ENCODE measurements around the gene AR. TPM values are rescaled to one million over a fixed set of nuclear protein-coding genes. Genes with fewer than 3 reads are reported as not detected.

Gene AR
- total RNA-seq, 1 experiment from 2014 or later = 14.8 TPM

- no peaks in the 10 kb centered on the region for H3K36me3 ChIP-seq
- no peaks in the 10 kb centered on the region for H3K9me3 ChIP-seq (replicated peaks)
- no peak for DNase-seq (ENCODE audit: low read depth in 1 of 2, low spot score in 2 of 2)
- H3K4me1 ChIP-seq (replicated peaks) = peaks cover 11% of the 10 kb centered on the region
- no peak overlapping the region for H3K27ac ChIP-seq
- H3K27me3 ChIP-seq (replicated peaks) = no peaks in the 10 kb centered on the region
- no peak overlapping the region for H3K4me3 ChIP-seq
These were observed 44.3 kb downstream of the AR start for GRCh38 chrX:67587946-67588624.

DNA sequence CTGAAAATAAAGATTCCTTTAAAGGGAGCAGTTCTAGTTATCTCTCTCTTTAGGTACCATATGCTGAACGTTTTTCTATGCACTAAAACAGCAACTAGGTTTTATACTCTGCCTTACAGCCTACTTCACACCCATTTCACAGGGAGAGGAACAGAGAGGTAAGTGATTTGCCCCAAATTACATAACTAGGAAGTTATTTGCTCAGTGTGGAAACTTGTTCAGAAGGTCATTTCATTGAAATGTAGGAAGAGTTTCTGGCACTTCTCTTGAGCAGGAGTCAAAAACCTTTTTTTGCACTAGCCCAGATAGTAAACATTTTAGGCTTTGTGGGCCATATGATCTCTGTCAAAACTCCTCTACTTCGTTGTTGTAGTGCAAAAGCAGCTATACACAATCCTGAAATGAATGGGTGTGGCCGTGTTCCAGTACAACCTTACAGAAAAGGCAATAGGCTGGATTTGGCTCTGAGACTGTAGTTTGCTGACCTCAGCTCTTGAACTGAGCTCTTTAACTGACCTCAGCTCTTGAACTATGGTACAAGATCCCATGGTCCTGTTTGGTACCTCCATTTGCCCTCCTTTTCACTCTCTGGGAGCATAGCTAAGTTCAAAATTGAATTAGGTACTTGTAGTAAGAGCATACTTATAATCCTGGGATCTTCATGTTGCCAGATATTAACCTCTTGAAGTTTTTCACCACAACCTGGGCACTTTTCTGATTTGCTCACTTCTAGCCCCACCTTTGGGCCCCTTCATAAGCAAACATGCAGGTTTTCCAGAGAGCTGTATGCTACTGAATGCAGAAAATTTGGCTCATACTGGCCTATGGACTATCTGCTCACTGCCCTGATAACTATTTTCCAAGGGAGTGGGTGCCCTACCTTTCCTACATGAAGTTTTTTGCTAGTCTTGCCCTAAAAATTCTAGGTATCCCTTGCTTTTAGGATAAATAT lies 53.3 kb downstream of the AR start:
- H3K4me1 ChIP-seq (replicated peaks) = peaks cover 10% of the 10 kb centered on the region
- no peak overlapping the region for H3K27ac ChIP-seq
- no peaks in the 10 kb centered on the region for H3K36me3 ChIP-seq
- no peaks in the 10 kb centered on the region for H3K9me3 ChIP-seq (replicated peaks)
- no peak for DNase-seq (ENCODE audit: low read depth in 1 of 2, low spot score in 2 of 2)
- H3K27me3 ChIP-seq (replicated peaks) = no peaks in the 10 kb centered on the region
- H3K4me3 ChIP-seq = no peak overlapping the region

DNA sequence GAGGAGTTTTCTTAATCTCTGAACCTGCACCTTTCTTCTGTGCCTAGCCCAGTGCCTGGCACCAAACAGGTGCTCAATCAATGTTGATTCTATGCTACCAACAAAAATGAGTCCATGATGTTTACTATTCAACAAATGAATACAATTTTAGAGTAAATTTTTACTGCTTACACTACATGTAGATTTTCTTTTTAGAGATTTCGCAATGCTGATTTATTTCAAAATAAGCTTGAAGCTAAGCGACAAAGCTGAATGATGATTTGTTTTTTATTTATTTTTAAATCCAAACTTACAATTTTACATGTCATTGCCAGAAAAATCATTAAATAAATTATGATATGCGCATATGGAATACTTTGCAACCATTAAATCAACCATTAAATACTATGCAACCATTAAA lies 55.7 kb downstream of the AR start:
- DNase-seq (ENCODE audit: low read depth in 1 of 2, low spot score in 2 of 2) = no peak
- H3K27me3 ChIP-seq (replicated peaks) = no peaks in the 10 kb centered on the region
- H3K4me1 ChIP-seq (replicated peaks) = peaks cover 34% of the 10 kb centered on the region
- no peaks in the 10 kb centered on the region for H3K9me3 ChIP-seq (replicated peaks)
- H3K36me3 ChIP-seq = no peaks in the 10 kb centered on the region
- H3K4me3 ChIP-seq = no peak overlapping the region
- no peak overlapping the region for H3K27ac ChIP-seq

GRCh38 chrX:67601771-67602170 lies 58.0 kb downstream of the AR start:
- Histone ChIP-seq H3K4me3 (no peak overlapping the region), H3K4me1 (replicated peaks) (peaks cover 54% of the 10 kb centered on the region), H3K27me3 (replicated peaks) (no peaks in the 10 kb centered on the region), H3K27ac (peak overlapping the region; percentile 38), H3K9me3 (replicated peaks) (no peaks in the 10 kb centered on the region), H3K36me3 (no peaks in the 10 kb centered on the region)
- DNase-seq (ENCODE audit: low read depth in 1 of 2, low spot score in 2 of 2) = no peak

DNA sequence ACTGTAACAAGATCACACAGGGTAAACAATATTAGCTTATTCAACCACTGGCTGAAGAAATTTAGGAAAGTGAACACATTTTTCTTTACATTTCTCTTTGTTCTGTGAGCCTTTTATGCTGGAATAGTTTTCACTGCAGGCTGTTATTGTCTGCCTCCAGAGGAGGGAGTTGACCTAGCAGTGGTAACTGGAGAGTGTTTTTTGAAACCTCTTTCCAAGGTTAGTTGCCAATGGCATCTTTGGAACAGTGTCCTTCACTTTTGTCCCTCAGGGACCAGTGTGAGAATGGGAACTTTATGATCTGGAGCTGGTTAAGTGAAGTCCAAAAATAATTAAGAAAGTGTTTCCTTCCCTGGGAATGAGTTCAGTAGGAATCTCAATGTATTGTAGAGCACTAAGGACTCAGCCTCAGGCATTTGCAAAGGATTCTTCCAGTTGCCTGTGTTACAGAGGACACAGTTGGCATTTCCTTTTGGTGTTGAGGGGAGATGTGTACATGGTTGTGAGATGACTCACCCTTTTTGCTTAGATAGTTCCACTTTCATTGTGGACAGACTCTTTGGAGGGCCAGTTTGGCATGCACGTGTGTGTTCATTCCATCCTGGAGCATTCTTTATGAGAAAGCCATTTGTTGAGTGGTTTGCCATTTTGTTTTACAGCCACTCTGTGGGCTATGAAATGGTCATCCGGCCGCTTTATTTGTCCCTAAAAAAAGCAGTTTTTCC lies 61.3 kb downstream of the AR start:
- peak overlapping the region; percentile 96 for H3K27ac ChIP-seq
- H3K36me3 ChIP-seq = no peaks in the 10 kb centered on the region
- no peaks in the 10 kb centered on the region for H3K27me3 ChIP-seq (replicated peaks)
- H3K9me3 ChIP-seq (replicated peaks) = no peaks in the 10 kb centered on the region
- DNase-seq (ENCODE audit: low read depth in 1 of 2, low spot score in 2 of 2) = peak; percentile 80 to 90
- H3K4me1 ChIP-seq (replicated peaks) = peaks cover 71% of the 10 kb centered on the region
- no peak overlapping the region for H3K4me3 ChIP-seq

GRCh38 chrX:67607466-67607865 lies 63.6 kb downstream of the AR start:
- Histone ChIP-seq H3K27ac (peak overlapping the region; percentile 80), H3K36me3 (no peaks in the 10 kb centered on the region), H3K9me3 (replicated peaks) (no peaks in the 10 kb centered on the region), H3K4me1 (replicated peaks) (peaks cover 71% of the 10 kb centered on the region), H3K4me3 (no peak overlapping the region), H3K27me3 (replicated peaks) (no peaks in the 10 kb centered on the region)
- peak in 1 of 2 experiments; percentile 49 for DNase-seq (ENCODE audit: low read depth in 1 of 2, low spot score in 2 of 2)

DNA sequence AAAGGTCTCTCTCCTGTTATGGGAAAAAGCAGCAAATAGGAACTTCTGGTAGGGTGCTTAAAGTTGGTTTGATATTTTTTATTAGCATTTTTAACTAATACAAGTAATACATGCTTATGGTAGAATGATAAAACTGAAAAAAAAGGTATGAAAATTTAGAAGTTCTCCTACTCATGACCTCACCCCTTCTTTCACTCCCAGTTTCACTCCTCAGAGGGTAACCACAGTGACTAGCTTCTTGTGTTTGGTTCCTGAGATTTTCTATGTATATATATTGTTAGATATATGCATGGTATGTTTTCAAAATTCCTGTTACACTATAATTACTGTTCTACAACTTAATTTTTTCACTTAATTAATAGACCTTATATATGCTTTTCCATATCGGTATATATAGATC lies 66.5 kb downstream of the AR start:
- no peak overlapping the region for H3K4me3 ChIP-seq
- no peak for DNase-seq (ENCODE audit: low read depth in 1 of 2, low spot score in 2 of 2)
- no peaks in the 10 kb centered on the region for H3K36me3 ChIP-seq
- no peaks in the 10 kb centered on the region for H3K27me3 ChIP-seq (replicated peaks)
- peaks cover 68% of the 10 kb centered on the region for H3K4me1 ChIP-seq (replicated peaks)
- no peak overlapping the region for H3K27ac ChIP-seq
- no peaks in the 10 kb centered on the region for H3K9me3 ChIP-seq (replicated peaks)

DNA sequence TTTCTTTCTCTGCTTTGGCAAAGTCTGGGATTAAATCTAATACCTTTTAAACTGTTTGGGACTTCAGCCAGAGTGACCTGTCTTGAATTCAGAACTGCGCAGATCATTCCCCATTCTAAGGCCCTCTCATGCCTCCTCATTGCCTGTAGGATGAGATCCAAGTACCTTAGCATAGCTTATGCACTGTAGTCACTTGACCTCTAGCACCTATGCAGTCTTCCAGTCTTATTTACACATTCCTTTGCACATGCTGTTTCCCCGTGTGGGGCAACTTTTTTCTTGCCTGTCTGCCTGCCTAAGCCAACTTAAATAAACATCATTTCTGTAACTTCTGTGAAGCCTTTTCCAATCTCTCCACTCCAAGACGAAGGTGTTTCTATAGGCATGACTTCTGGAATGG lies 68.4 kb downstream of the AR start:
- peak; percentile 56 to 57 for DNase-seq (ENCODE audit: low read depth in 1 of 2, low spot score in 2 of 2)

DNA sequence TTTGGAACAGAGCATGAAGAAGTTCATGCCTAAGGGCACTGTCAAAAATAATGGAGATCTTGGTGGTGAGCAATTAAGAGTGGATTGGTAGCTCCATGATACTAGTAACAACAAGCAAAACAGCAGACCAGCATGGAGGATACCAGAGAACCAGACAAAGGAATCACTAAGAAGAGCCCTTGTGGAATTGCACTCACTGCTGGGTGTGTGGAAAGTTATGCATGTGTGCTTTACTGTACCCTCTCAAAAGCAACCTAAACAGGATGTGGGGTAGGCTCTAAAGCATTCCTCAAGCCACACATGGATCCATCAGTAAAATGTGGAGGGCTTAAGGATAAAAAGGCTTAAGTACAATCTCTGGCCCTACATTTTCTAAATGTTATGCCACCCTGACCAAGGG lies 69.5 kb downstream of the AR start:
- no peaks in the 10 kb centered on the region for H3K27me3 ChIP-seq (replicated peaks)
- H3K27ac ChIP-seq = peak overlapping the region; percentile 97
- H3K4me1 ChIP-seq (replicated peaks) = peaks cover 38% of the 10 kb centered on the region
- H3K36me3 ChIP-seq = no peaks in the 10 kb centered on the region
- H3K9me3 ChIP-seq (replicated peaks) = no peaks in the 10 kb centered on the region
- DNase-seq (ENCODE audit: low read depth in 1 of 2, low spot score in 2 of 2) = peak; percentile 48 to 54
- H3K4me3 ChIP-seq = no peak overlapping the region

More for the DNA sequence above, 68.4 kb downstream of the AR start:
- peak overlapping the region; percentile 97 for H3K27ac ChIP-seq
- H3K36me3 ChIP-seq = no peaks in the 10 kb centered on the region
- peaks cover 49% of the 10 kb centered on the region for H3K4me1 ChIP-seq (replicated peaks)
- H3K27me3 ChIP-seq (replicated peaks) = no peaks in the 10 kb centered on the region
- no peak overlapping the region for H3K4me3 ChIP-seq
- no peaks in the 10 kb centered on the region for H3K9me3 ChIP-seq (replicated peaks)

DNA sequence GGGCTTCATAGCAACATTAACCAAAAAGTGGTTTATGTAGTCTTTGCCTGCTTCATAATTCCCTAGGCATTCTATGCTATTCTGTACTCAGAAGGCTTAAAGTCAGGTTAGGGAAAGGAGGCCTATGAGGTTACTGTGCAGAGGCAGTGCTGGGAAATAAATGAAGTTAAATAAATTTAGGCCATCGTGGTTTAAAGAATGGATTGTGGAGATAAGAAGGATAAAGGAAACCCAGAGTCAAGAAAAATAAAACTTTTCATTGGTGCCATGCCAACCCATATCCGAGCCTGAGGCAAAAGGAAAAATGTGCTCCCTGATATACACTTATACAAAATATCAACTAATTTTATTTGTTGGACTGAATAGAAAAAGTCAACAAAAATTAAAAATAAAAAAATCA lies 70.2 kb downstream of the AR start:
- Histone ChIP-seq H3K27me3 (replicated peaks) (no peaks in the 10 kb centered on the region), H3K36me3 (no peaks in the 10 kb centered on the region), H3K4me3 (no peak overlapping the region), H3K9me3 (replicated peaks) (no peaks in the 10 kb centered on the region), H3K4me1 (replicated peaks) (peaks cover 43% of the 10 kb centered on the region), H3K27ac (peak overlapping the region; percentile 97)
- DNase-seq (ENCODE audit: low read depth in 1 of 2, low spot score in 2 of 2) = peak in 1 of 2 experiments; percentile 74

GRCh38 chrX:67614423-67614822 lies 70.6 kb downstream of the AR start:
- no peaks in the 10 kb centered on the region for H3K36me3 ChIP-seq
- no peaks in the 10 kb centered on the region for H3K27me3 ChIP-seq (replicated peaks)
- no peak overlapping the region for H3K4me3 ChIP-seq
- DNase-seq (ENCODE audit: low read depth in 1 of 2, low spot score in 2 of 2) = peak in 1 of 2 experiments; percentile 77
- H3K4me1 ChIP-seq (replicated peaks) = peaks cover 47% of the 10 kb centered on the region
- no peaks in the 10 kb centered on the region for H3K9me3 ChIP-seq (replicated peaks)
- H3K27ac ChIP-seq = peak overlapping the region; percentile 97

DNA sequence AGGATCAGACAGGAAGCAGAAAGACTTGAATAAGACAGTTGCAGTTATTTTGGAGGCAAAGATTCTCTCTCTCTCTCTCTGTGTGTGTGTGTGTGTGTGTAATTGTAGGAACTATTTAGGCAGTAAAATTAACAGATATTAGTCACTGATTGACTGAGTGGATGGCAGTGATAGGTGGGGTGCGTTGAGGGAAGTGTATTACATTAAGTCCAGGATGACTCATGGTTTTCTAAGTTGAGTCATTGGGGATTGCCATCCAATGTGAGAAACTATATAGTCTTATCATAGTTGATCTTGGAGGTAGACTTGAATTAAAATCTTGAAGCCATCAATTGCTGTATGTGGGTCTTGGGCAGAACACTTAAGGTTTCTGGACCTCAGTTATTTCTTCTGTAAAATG lies 75.4 kb downstream of the AR start:
- no peaks in the 10 kb centered on the region for H3K27me3 ChIP-seq (replicated peaks)
- no peaks in the 10 kb centered on the region for H3K36me3 ChIP-seq
- DNase-seq (ENCODE audit: low read depth in 1 of 2, low spot score in 2 of 2) = peak; percentile 45 to 58
- H3K27ac ChIP-seq = peak overlapping the region; percentile 61
- no peak overlapping the region for H3K4me3 ChIP-seq
- H3K4me1 ChIP-seq (replicated peaks) = peaks cover 22% of the 10 kb centered on the region
- no peaks in the 10 kb centered on the region for H3K9me3 ChIP-seq (replicated peaks)

- DNase-seq (ENCODE audit: low read depth in 1 of 2, low spot score in 2 of 2) = no peak
- Histone ChIP-seq H3K36me3 (no peaks in the 10 kb centered on the region), H3K4me3 (no peak overlapping the region), H3K27me3 (replicated peaks) (no peaks in the 10 kb centered on the region), H3K4me1 (replicated peaks) (peaks cover 16% of the 10 kb centered on the region), H3K27ac (no peak overlapping the region), H3K9me3 (replicated peaks) (no peaks in the 10 kb centered on the region)
These were observed 78.3 kb downstream of the AR start for GRCh38 chrX:67622053-67622585.
